Erythroblast (primary cell): Measurements from ENCODE around the gene PLXNA2.

Experiments
- DNase-seq, 2 experiments: peaks; one replicate each; lab custom pipeline; 2025; lab: John Stamatoyannopoulos, UW
- GATA1 ChIP-seq: IDR thresholded peaks from 2 replicates; pipeline ENCODE4 v1.6.1; 2011; ENCODE audit warnings: low read depth, mild to moderate bottlenecking, control low read depth, low read length, moderate library complexity
- POLR2A ChIP-seq: IDR thresholded peaks from 2 replicates; pipeline ENCODE4 v1.6.1; 2011; ENCODE audit warnings: mild to moderate bottlenecking, low read length

The PLXNA2 gene

GRCh38 chr1:208241512-208241911 lies 2.7 kb downstream of the PLXNA2 start:
- TF ChIP-seq POLR2A (no peak), GATA1 (no peak)
- peak in 1 of 2 experiments; percentile 13 for DNase-seq

GRCh38 chr1:208240662-208241355 lies 3.4 kb downstream of the PLXNA2 start:
- TF ChIP-seq GATA1, result no peak
- TF ChIP-seq POLR2A, result no peak
- no peak for DNase-seq

- TF ChIP-seq GATA1 (no peak), POLR2A (no peak)
- DNase-seq, result no peak
These were observed 4.5 kb downstream of the PLXNA2 start for GRCh38 chr1:208239473-208240381.

- TF ChIP-seq GATA1 (no peak), POLR2A (no peak)
- peak; percentile 65 to 78 for DNase-seq
These were observed 5.3 kb downstream of the PLXNA2 start for GRCh38 chr1:208238710-208239472.

- no peak for DNase-seq
- no peak for TF ChIP-seq GATA1
- no peak for TF ChIP-seq POLR2A
These were observed 6.9 kb downstream of the PLXNA2 start for GRCh38 chr1:208237241-208237640.

GRCh38 chr1:208235982-208236761 lies 8.0 kb downstream of the PLXNA2 start:
- peak; percentile 19 to 38 for DNase-seq
- TF ChIP-seq POLR2A, result no peak
- no peak for TF ChIP-seq GATA1

- DNase-seq, result no peak
- TF ChIP-seq GATA1 (no peak), POLR2A (no peak)
These were observed 8.7 kb downstream of the PLXNA2 start for GRCh38 chr1:208235356-208235981.

GRCh38 chr1:208234721-208235120 lies 9.5 kb downstream of the PLXNA2 start:
- DNase-seq, result no peak
- TF ChIP-seq GATA1, result no peak
- no peak for TF ChIP-seq POLR2A

- TF ChIP-seq POLR2A (no peak), GATA1 (no peak)
- no peak for DNase-seq
These were observed 10.2 kb downstream of the PLXNA2 start for GRCh38 chr1:208233978-208234377.

GRCh38 chr1:208233546-208233945 lies 10.6 kb downstream of the PLXNA2 start:
- no peak for DNase-seq

GRCh38 chr1:208232662-208233038 lies 11.5 kb downstream of the PLXNA2 start:
- no peak for TF ChIP-seq GATA1
- TF ChIP-seq POLR2A, result no peak
- DNase-seq, result no peak

More at GRCh38 chr1:208233546-208233945, 10.6 kb downstream of the PLXNA2 start:
- no peak for TF ChIP-seq POLR2A
- TF ChIP-seq GATA1, result no peak

- no peak for TF ChIP-seq GATA1
- no peak for TF ChIP-seq POLR2A
- DNase-seq, result no peak
These were observed 12.1 kb downstream of the PLXNA2 start for GRCh38 chr1:208231881-208232661.
